NB4 (cell line): ENCODE results near the gene RCOR1.
"Not testable (repeated sequence)": the region's sequence is repeated elsewhere in the genome, so short reads cannot be mapped to it uniquely, and the experiment has no call there.

ENCODE experiments used
- CTCF ChIP-seq: IDR thresholded peaks from one replicate; pipeline ENCODE4 v1.5.1; 2012; ENCODE audit warnings: low read depth, low read length
- POLR2A ChIP-seq: IDR thresholded peaks from 2 replicates; pipeline ENCODE4 v1.6.1; 2011; ENCODE audit warnings: mild to moderate bottlenecking; ENCODE audit not compliant: insufficient read length; ENCODE audit errors: extremely low read depth
- TF ChIP-seq, protein P1 (sequence below): IDR thresholded peaks from 2 replicates; pipeline ENCODE4 v1.6.1; 2011; ENCODE audit warnings: low read depth, low read length

GRCh38 chr14:102765770-102766169 lies 173.3 kb downstream of the RCOR1 start:
- not testable (repeated sequence) for TF ChIP-seq CTCF, POLR2A
- TF ChIP-seq, protein P1, sequence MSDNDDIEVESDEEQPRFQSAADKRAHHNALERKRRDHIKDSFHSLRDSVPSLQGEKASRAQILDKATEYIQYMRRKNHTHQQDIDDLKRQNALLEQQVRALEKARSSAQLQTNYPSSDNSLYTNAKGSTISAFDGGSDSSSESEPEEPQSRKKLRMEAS, result not testable (repeated sequence)
